KOPT-K1 (cell line): ENCODE measurements around the gene HK1.
A peak's percentile ranks its signal among the peaks of the same experiment; 100 is the strongest.
"Not testable (repeated sequence)": the region's sequence is repeated elsewhere in the genome, so short reads cannot be mapped to it uniquely, and the experiment has no call there.

Source experiments
- H3K27ac ChIP-seq: fragments of 200-600 bp; sonication (generic); 2 replicates; pipeline ENCODE4 v1.5.1; 2016; ENCODE audit warnings: antibody characterized with exemption, mild to moderate bottlenecking, low read depth, low read length; ENCODE audit not compliant: poor library complexity, severe bottlenecking
- H3K36me3 ChIP-seq: fragments of 200-600 bp; sonication (generic); 2 replicates; pipeline ENCODE4 v1.5.1; 2017; ENCODE audit warnings: antibody characterized with exemption, mild to moderate bottlenecking, low read length, moderate library complexity; ENCODE audit not compliant: insufficient read depth
- H3K9me3 ChIP-seq: fragments of 200-600 bp; sonication (generic); 2 replicates; pipeline ENCODE4 v1.5.1; 2017; ENCODE audit warnings: antibody characterized with exemption, low read length, mild to moderate bottlenecking; ENCODE audit not compliant: insufficient read depth, poor library complexity, severe bottlenecking

The HK1 gene

DNA sequence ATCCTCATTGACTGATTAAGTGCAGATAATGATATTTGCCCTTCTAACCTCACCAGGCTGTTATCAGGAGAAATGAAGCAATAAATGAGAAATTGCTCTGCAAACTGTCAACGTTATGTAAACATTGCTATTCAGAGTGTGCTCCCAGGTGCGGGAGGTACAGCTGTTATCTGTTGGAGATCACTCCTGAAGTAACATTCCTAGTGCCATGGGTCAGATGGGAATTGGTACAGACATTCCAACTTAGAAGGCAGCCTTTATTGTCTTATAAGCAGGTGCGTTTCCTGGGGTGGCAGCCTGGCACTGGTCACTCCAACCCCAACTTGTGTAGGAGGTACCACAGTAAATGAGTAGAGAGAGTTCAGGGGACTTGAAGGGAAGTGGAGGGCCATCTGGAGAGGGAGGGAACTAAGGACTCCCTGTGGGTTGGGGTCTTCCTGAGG lies 36.8 kb downstream of the HK1 start:
- H3K27ac ChIP-seq: no peak overlapping the region

DNA sequence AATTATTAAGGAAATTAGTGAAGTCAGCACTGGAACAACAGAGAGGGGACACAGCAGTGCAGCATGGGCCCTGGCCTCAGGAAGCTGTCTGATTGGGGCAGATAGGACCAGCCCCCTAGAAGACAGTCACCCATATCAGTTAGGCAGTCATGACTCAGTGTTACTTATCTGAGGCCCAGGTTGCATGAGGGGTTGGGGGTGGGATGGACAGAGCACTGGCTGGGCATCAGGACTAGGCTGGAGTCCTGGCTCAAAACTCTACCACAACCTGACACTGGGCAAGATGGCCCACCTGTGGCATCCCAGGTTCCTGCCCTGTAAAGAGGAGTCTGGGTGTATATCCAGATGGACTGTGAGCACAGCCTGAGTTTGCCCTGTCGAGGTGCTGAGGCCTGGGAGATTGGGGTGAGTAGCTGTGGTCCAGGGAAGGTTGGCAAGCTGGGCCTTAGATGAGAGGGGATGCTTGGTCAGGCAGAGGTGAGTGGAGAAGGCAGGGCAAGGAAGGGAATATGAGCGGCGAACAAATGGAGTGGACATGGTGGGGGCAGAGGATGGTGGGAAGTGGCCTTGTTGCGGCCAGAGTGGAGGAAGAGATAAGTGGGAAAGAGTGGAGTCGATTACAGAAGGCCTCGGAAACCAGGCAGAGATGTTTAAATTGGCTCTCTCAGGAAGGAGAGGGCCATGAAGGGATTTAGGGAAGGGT lies 37.5 kb downstream of the HK1 start:
- no peak overlapping the region for H3K27ac ChIP-seq
- no peaks in the 10 kb centered on the region for H3K36me3 ChIP-seq
- H3K9me3 ChIP-seq: no peaks in the 10 kb centered on the region

More for the DNA sequence above, 36.8 kb downstream of the HK1 start:
- H3K9me3 ChIP-seq: no peaks in the 10 kb centered on the region
- no peaks in the 10 kb centered on the region for H3K36me3 ChIP-seq

- no peak overlapping the region for H3K27ac ChIP-seq
- H3K9me3 ChIP-seq: no peaks in the 10 kb centered on the region
- no peaks in the 10 kb centered on the region for H3K36me3 ChIP-seq
Measured at GRCh38 chr10:69316313-69317059, 38.2 kb downstream of the HK1 start.

DNA sequence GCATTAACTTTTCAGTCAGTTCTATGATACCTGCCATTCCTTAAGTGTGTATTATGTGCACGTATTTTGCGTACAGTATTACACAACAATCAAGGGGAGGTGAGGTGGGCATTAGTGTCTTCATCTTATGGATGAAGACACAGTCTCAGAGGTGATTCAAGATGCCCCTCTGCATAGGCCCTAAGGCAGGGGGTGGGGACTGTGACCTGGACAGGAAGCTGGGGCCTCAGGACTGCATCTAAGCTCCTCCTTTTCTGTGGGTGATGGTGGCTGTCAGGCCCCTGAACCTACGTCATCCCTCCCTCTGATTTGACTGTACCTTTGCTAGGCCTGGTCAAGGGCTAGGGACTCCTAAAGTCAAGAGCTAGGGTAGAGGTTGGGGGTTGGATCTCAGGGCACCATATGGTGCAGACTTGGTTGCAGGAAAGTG lies 38.9 kb downstream of the HK1 start:
- Histone ChIP-seq H3K36me3 (no peaks in the 10 kb centered on the region), H3K27ac (peak overlapping the region; percentile 70), H3K9me3 (no peaks in the 10 kb centered on the region)

DNA sequence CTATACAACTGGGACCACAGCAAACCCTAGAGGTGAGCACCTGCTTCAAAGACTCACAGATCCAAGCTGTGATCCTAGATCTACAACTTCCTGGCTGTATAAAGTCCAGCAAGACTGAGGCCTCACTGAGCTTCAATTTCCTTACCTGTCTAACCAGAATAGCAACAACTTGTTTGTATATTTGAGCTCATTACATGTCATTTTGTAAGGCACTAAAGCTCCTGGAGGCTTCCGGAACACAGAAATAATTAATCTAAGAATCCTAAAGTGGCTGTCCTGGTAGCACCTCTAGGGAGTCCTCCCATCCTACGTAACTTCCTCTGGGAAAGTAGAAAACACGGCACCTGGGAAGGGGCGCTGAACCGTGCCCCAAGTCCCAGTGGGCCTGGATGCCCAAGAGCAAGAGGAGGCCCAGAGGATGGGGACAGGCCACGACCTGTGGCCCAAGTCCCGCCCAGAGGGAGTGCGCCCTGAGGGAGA lies 39.4 kb downstream of the HK1 start:
- Histone ChIP-seq H3K36me3 (no peaks in the 10 kb centered on the region), H3K27ac (peak overlapping the region; percentile 70), H3K9me3 (no peaks in the 10 kb centered on the region)

- H3K9me3 ChIP-seq: no peaks in the 10 kb centered on the region
- H3K27ac ChIP-seq: peak overlapping the region; percentile 70
- H3K36me3 ChIP-seq: no peaks in the 10 kb centered on the region
Measured at GRCh38 chr10:69318106-69318866, 40.0 kb downstream of the HK1 start.

DNA sequence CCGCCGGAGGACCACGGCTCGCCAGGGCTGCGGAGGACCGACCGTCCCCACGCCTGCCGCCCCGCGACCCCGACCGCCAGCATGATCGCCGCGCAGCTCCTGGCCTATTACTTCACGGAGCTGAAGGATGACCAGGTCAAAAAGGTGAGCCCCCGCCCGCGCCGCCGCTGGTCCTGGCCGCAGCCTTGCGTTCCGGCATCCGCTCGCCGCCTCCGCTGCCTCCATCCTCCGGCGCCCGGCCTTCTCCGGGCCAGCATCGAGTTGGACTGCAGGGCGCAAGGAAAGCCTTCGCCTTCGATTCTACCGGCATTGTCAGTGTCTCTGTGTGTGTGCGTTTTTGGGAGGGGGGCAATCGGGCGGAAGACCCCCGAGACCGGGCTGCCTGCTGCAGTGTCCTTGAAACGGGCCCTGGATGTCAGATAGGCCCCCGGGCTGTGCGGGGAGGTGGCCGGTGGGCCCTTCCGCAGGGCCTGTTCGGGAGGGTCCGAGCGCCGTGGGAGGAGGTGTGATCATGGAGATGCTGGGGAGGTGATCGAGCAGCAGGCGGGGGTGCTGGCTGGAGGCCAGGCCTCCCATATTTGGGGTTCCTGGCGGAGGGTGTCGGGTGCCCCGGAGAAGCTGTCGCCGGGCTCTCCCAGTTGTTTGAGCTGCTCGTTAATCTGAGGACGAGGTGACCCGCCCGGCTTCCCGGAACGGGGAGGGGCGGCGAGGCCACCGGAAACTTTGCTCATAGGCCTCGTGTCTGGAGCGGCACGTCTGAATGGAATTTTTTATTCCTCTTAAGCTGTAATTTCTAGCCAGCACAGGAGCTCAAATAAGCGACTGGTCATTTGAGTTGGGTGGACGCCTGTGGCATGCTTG lies 40.8 kb downstream of the HK1 start:
- Histone ChIP-seq H3K9me3 (no peaks in the 10 kb centered on the region), H3K36me3 (no peaks in the 10 kb centered on the region), H3K27ac (peak overlapping the region; percentile 70)

GRCh38 chr10:69319841-69320316 lies 41.6 kb downstream of the HK1 start:
- Histone ChIP-seq H3K27ac (peak overlapping the region; percentile 70), H3K36me3 (no peaks in the 10 kb centered on the region), H3K9me3 (no peaks in the 10 kb centered on the region)

DNA sequence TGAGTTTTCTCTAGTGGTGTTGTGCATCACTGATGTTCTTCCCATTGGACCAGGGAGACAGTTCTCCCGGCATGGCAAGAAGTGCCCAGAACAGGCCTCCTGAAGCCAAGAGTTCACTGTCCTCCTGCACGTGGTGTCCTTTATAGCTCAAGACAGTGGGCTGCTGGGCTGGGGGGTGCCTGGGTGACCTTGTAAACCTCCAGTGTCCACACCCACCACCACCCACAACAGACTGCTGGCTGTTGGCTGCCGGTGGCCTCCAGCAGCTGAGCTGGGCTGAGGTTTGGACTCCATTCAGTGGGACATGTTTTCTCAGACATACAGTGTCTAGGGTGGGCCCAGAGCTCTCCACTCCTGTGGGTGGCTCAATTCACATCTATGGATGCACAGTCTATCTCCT lies 42.2 kb downstream of the HK1 start:
- peak overlapping the region; percentile 70 for H3K27ac ChIP-seq
- no peaks in the 10 kb centered on the region for H3K36me3 ChIP-seq
- no peaks in the 10 kb centered on the region for H3K9me3 ChIP-seq

- no peaks in the 10 kb centered on the region for H3K9me3 ChIP-seq
- H3K36me3 ChIP-seq: no peaks in the 10 kb centered on the region
- no peak overlapping the region for H3K27ac ChIP-seq
Measured at GRCh38 chr10:69321039-69321715, 42.9 kb downstream of the HK1 start.

DNA sequence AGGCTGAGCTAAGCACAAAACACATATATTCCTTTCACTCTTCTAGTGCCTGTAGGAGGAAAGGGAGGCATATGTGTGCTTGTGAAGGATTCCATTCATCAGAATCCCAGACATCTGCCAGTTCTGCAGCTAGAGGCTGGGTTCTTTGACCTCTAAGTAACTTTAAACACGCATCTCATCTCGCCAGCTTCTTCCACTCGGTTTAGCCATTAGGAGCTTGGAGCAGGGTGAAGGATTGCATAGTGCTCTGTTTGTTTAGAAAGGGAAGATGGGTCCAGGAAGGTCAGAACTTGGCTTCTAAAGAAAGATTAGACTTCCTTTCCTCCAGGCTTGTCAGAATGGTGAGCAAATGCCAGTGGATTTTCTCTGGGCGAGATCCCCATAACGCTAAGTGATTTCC lies 43.6 kb downstream of the HK1 start:
- H3K36me3 ChIP-seq: no peaks in the 10 kb centered on the region
- no peaks in the 10 kb centered on the region for H3K9me3 ChIP-seq
- H3K27ac ChIP-seq: no peak overlapping the region

DNA sequence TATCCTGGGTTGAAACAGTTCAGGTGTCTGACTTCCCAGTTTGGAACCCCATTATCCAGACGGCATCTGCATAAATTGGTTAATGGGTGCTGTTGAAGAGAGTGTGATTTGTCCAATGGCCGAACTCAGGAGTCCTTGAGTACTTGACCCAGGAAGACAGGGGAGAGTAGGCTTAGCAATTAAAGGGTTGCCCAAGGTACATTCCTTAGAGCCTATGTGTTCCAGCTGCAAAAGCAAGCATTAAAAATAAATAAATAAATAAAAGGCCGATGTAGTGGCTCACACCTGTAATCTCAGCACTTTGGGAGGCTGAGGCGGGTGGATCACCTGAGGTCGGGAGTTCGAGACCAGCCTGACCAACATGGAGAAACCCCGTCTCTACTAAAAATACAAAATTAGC lies 44.0 kb downstream of the HK1 start:
- H3K36me3 ChIP-seq, H3K9me3 ChIP-seq, H3K27ac ChIP-seq: not testable (repeated sequence)

DNA sequence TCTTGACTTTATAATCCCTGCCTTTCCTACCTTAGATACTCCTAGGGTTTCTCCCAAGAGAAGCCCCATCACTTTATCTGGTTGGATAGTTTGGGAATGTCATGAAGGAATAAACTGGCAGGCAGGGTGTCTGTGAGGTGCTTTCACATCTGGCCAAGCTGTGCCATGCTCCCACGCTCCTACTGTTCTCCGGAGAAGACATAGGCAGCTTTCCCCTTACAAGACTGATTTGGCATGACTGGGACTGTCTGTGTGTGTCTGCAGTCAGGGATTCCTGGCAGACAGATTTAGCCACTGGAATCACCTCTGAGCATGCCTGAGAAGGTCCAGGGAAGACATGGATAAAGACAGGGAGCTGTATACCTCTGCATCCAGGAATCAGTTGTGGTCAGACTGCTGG lies 45.3 kb downstream of the HK1 start:
- no peaks in the 10 kb centered on the region for H3K9me3 ChIP-seq
- no peaks in the 10 kb centered on the region for H3K36me3 ChIP-seq
- H3K27ac ChIP-seq: no peak overlapping the region

- H3K27ac ChIP-seq: no peak overlapping the region
- H3K36me3 ChIP-seq: no peaks in the 10 kb centered on the region; the same call in 1 of the 2 replicates
- H3K9me3 ChIP-seq: no peaks in the 10 kb centered on the region
Measured at GRCh38 chr10:69324583-69324982, 46.3 kb downstream of the HK1 start.
